PC-3 (cell line): ENCODE data around the gene ATPAF1.

ENCODE experiments used
- EZH2phosphoT487 ChIP-seq: fragments of 300-600 bp; sonication (generic); IDR thresholded peaks from 2 replicates; pipeline ENCODE4 v1.6.1; 2018; ENCODE audit warnings: mild to moderate bottlenecking, antibody characterized with exemption, low read length, borderline replicate concordance
- TF ChIP-seq, protein P1 (sequence below): fragments of 300-600 bp; sonication (generic); conservative IDR thresholded peaks from 2 replicates; pipeline ENCODE4 v1.5.1; 2017; ENCODE audit warnings: antibody characterized with exemption, low read depth, mild to moderate bottlenecking, low read length

- TF ChIP-seq, protein P1, sequence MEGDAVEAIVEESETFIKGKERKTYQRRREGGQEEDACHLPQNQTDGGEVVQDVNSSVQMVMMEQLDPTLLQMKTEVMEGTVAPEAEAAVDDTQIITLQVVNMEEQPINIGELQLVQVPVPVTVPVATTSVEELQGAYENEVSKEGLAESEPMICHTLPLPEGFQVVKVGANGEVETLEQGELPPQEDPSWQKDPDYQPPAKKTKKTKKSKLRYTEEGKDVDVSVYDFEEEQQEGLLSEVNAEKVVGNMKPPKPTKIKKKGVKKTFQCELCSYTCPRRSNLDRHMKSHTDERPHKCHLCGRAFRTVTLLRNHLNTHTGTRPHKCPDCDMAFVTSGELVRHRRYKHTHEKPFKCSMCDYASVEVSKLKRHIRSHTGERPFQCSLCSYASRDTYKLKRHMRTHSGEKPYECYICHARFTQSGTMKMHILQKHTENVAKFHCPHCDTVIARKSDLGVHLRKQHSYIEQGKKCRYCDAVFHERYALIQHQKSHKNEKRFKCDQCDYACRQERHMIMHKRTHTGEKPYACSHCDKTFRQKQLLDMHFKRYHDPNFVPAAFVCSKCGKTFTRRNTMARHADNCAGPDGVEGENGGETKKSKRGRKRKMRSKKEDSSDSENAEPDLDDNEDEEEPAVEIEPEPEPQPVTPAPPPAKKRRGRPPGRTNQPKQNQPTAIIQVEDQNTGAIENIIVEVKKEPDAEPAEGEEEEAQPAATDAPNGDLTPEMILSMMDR: no peak
- TF ChIP-seq EZH2phosphoT487: no peak
Measured at GRCh38 chr1:46587069-46587468, 81.1 kb downstream of the ATPAF1 start.
